Right atrium auricular region (tissue), 2 donors: Measurements from ENCODE around the gene VAMP8. TPM values are rescaled to one million over a fixed set of nuclear protein-coding genes. Genes with fewer than 3 reads are reported as not detected.
A peak's percentile ranks its signal among the peaks of the same experiment; 100 is the strongest.

Source experiments
- DNase-seq: peaks from one replicate; pipeline ENCODE4 v3.0.0-alpha.2; 2019; ENCODE audit warnings: low spot score
- H3K27ac ChIP-seq, 2 donors: fragments of 200-600 bp; sonication (generic); 1 replicate in 1 of 2; 2 replicates in 1 of 2; pipeline ENCODE4 v1.5.1; 2016 to 2019
- H3K27me3 ChIP-seq, 2 donors: fragments of 200-600 bp; sonication (generic); one replicate each; pipeline versions ENCODE4 v1.5.1 to v1.6.0; 2017 to 2019
- H3K36me3 ChIP-seq: fragments of 200-600 bp; sonication (generic); one replicate; pipeline ENCODE4 v1.5.1; 2016
- H3K4me1 ChIP-seq, 2 donors: fragments of 200-600 bp; sonication (generic); one replicate each; pipeline versions ENCODE4 v1.5.1 to v1.6.0; 2017 to 2019
- H3K4me3 ChIP-seq, 2 donors: fragments of 200-600 bp; sonication (generic); 1 replicate in 1 of 2; 2 replicates in 1 of 2; pipeline ENCODE4 v1.5.1; 2017 to 2019; ENCODE audit warnings: mild to moderate bottlenecking in 1 of 2, moderate library complexity in 1 of 2
- H3K9me3 ChIP-seq, 2 donors: fragments of 200-600 bp; sonication (generic); one replicate each; pipeline ENCODE4 v1.5.1; 2019
- CTCF ChIP-seq, 2 donors: fragments of 200-600 bp; sonication (generic); IDR thresholded peaks; one replicate each; pipeline ENCODE4 v1.5.1; 2019; ENCODE audit warnings: antibody characterized with exemption in 2 of 2
- total RNA-seq, 2 donors: library from RNA; depleted of rRNA; stranded (reverse); fragments of >200 nt; gene quantifications; one replicate each; pipeline ENCODE4 v1.1.0, GENCODE V29; 2016

Gene VAMP8
- total RNA-seq, 2 donors from 2014 or later = 11.9 to 26.1 TPM

GRCh38 chr2:85534099-85534498 lies 43.3 kb upstream of the VAMP8 start:
- no peak for DNase-seq
- no peak overlapping the region for H3K4me3 ChIP-seq
- H3K9me3 ChIP-seq = no peaks in the 10 kb centered on the region
- no peaks in the 10 kb centered on the region for H3K27me3 ChIP-seq
- peaks cover 0 to 9% of the 10 kb centered on the region in 2 donors for H3K4me1 ChIP-seq
- H3K27ac ChIP-seq = no peak overlapping the region
- TF ChIP-seq CTCF (IDR thresholded peaks at IDR 0.05) = no peak
- H3K36me3 ChIP-seq = no peaks in the 10 kb centered on the region

- Histone ChIP-seq H3K27ac (peak overlapping the region in 1 of 2 donors; percentile 25), H3K4me1 (peaks cover 0 to 9% of the 10 kb centered on the region in 2 donors)
- TF ChIP-seq CTCF (IDR thresholded peaks at IDR 0.05) = no peak
Observed at GRCh38 chr2:85534881-85535280, 42.5 kb upstream of the VAMP8 start.

GRCh38 chr2:85536479-85536878 lies 40.9 kb upstream of the VAMP8 start:
- peaks cover 12% of the 10 kb centered on the region for H3K36me3 ChIP-seq
- H3K4me3 ChIP-seq = no peak overlapping the region
- no peak for TF ChIP-seq CTCF (IDR thresholded peaks at IDR 0.05)
- no peaks in the 10 kb centered on the region for H3K9me3 ChIP-seq
- no peak for DNase-seq
- H3K27ac ChIP-seq = peak overlapping the region; percentile 99
- no peaks in the 10 kb centered on the region for H3K27me3 ChIP-seq
- peaks cover 0 to 22% of the 10 kb centered on the region in 2 donors for H3K4me1 ChIP-seq

More at GRCh38 chr2:85534881-85535280, 42.5 kb upstream of the VAMP8 start:
- H3K9me3 ChIP-seq = no peaks in the 10 kb centered on the region
- DNase-seq = no peak
- no peaks in the 10 kb centered on the region for H3K27me3 ChIP-seq
- no peaks in the 10 kb centered on the region for H3K36me3 ChIP-seq
- H3K4me3 ChIP-seq = no peak overlapping the region

- DNase-seq = peak; percentile 65
- TF ChIP-seq CTCF (IDR thresholded peaks at IDR 0.05) = peak in 1 of 2 donors; percentile 34
- Histone ChIP-seq H3K27me3 (no peaks in the 10 kb centered on the region), H3K4me3 (peak overlapping the region; percentile 87 to 98), H3K36me3 (peaks cover 25% of the 10 kb centered on the region), H3K4me1 (peaks cover 3 to 34% of the 10 kb centered on the region in 2 donors), H3K27ac (peak overlapping the region; percentile 99), H3K9me3 (no peaks in the 10 kb centered on the region)
Observed at GRCh38 chr2:85537600-85538506, 39.5 kb upstream of the VAMP8 start.

- Histone ChIP-seq H3K4me1 (peaks cover 3 to 43% of the 10 kb centered on the region in 2 donors), H3K36me3 (peaks cover 34% of the 10 kb centered on the region), H3K27me3 (no peaks in the 10 kb centered on the region), H3K27ac (peak within 1 kb of the TSS; percentile 99), H3K9me3 (no peaks in the 10 kb centered on the region), H3K4me3 (peak within 1 kb of the TSS; percentile 87 to 98)
- peak; percentile 58 to 83 for TF ChIP-seq CTCF (IDR thresholded peaks at IDR 0.05)
- peak; percentile 94 for DNase-seq
Observed at GRCh38 chr2:85538507-85539360, 38.7 kb upstream of the VAMP8 start, which contains the start of gene MAT2A. TSS of gene MAT2A (plus strand) at chr2:85539168. CDS start at chr2:85539288, 120 bp downstream.
